Islet precursor cell (in vitro differentiated cells): Measurements from ENCODE around the gene CEP112.
A peak's percentile ranks its signal among the peaks of the same experiment; 100 is the strongest.

ENCODE experiments used
- DNase-seq: peaks from one replicate; pipeline ENCODE4 v3.0.0-alpha.2; 2018

CEP112 gene

GRCh38 chr17:66056148-66056547 lies 135.8 kb downstream of the CEP112 start:
- DNase-seq, result no peak

GRCh38 chr17:66054242-66054641 lies 137.7 kb downstream of the CEP112 start:
- DNase-seq, result no peak

DNA sequence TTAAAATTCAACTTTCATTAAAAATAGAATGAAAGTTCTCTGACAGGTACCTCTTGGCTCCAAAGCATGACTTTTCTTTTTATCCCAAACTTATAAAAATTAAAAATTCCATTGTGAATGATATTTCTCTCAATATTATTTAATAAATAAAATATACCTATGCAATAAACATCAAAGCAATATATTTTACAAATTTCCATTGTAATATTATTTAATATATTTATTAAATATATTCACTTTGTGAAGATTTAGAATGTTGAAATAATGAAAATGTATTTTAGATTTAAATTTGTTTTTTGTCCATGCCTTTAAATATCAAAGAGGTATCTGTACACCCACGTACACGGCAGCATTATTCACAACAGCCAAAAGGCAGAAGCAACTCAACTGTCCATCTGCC lies 147.8 kb downstream of the CEP112 start:
- no peak for DNase-seq

DNA sequence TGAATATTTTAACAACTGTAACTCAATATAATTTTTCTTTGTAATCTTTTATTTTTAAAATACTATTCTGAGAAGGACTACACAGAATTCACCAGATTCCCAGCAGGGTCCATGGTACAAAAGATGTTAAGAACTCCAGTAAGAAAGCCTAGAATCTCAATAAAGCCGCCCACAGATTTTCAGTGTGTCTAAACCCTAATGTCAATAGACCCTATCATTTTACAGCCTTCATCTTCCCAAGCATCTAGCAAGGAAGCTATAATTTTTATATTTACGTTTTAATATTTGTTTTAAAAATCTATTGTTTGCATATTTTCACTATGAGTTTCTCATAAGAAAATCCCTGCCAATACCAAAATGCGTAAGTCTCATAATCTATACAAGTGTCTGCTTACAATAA lies 148.5 kb downstream of the CEP112 start:
- DNase-seq, result no peak

GRCh38 chr17:66040402-66040801 lies 151.5 kb downstream of the CEP112 start:
- DNase-seq, result peak; percentile 61

DNA sequence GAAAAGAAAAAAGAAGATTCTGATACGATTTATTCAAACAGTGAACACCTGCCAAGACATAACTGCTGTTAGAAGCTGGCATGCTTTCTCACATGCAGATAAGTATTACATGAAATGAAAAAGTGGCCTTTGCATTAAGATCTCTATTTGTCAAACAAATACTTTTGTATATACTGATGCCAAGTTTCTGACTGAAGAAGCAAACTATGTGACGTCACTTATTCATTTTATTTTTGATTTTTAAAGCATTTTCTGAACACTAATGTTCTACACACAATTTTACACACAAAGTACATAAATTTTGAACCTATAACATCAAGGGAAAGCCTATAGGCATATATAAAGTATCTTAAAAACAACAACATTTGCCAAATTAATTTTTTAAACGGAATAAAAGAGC lies 153.8 kb downstream of the CEP112 start:
- no peak for DNase-seq

DNA sequence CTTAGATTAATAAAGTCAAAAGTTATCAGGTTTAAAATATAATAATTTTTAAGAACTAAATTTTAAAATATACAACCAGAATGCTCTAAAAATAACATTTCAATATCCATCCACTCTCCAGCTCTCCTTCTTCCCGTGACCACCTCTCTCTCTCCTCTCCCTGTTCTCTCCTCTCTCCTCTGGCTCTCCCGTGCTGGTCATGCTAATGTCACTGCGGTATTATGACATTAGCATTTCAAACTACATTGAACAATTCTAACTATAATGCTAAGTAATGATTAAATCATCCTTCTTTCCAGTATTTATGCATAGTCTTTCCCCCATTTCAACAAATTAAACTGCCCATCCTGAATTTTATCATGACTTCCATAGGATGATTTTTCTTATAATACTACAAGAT lies 154.7 kb downstream of the CEP112 start:
- no peak for DNase-seq

- no peak for DNase-seq
Measured at GRCh38 chr17:66032082-66032712, 159.7 kb downstream of the CEP112 start.

- DNase-seq, result no peak
Measured at GRCh38 chr17:66025551-66025950, 166.4 kb downstream of the CEP112 start.

DNA sequence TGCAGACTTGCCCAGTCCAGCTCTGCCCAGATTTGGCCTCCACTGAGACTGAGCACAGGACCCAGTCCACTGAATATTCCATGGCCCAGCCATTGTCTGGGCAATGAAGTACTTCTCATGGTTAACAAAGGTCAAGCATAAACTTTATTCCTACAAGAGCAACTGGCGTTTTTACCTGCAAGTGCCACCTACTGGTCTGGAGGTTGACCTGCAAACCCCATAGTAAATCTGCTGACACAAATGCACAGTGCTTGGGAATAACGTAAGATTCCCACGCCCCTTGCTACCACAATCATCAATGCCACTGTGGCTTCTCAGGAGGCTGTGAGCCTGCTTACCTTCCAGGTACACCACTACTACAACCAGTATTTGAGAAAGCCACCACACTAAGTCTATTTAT lies 170.2 kb downstream of the CEP112 start:
- no peak for DNase-seq

- no peak for DNase-seq
Measured at GRCh38 chr17:66018786-66019185, 173.1 kb downstream of the CEP112 start.

GRCh38 chr17:66016231-66016630 lies 175.7 kb downstream of the CEP112 start:
- no peak for DNase-seq

DNA sequence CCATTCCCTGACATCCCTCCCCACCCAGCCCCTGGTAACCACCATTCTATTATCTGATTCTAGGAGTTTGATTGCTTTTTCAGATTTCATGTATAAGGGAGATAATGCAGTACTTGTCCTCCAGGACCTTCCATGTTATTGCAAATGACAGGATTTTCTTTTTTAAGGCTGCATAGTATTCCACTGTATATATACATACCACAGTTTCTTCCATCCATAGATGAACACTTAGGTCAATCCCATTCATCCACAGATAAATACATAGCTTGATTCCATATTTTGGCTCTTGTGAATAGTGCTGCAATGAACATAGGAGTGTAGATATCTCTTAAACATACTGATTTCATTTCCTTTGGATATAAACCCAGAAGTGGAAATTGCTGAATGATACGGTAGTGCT lies 183.3 kb downstream of the CEP112 start:
- DNase-seq, result no peak

DNA sequence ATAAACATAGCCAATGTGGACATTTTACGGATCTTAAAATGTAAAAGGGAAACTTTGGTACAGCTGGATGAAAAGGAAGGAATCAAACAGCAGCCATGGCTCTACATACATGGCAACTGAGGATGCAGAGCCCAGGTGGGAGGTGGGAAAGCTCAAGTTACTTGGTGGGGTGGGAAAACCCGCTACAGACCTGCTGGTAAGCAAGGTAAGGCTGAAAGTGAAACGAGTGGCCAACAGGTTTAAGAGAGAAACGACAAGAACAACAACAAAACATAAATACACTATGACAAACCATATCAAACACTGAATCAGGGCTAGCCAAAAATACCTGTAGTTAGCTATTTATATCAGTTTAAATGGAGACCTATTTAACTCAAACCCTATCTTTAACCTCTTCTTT lies 185.3 kb downstream of the CEP112 start:
- no peak for DNase-seq

- DNase-seq, result no peak
Measured at GRCh38 chr17:66002812-66003211, 189.1 kb downstream of the CEP112 start.

- no peak for DNase-seq
Measured at GRCh38 chr17:66002063-66002585, 189.8 kb downstream of the CEP112 start.

GRCh38 chr17:66000216-66000615 lies 191.7 kb downstream of the CEP112 start:
- no peak for DNase-seq

GRCh38 chr17:65998675-65999074 lies 193.3 kb downstream of the CEP112 start:
- DNase-seq, result no peak

DNA sequence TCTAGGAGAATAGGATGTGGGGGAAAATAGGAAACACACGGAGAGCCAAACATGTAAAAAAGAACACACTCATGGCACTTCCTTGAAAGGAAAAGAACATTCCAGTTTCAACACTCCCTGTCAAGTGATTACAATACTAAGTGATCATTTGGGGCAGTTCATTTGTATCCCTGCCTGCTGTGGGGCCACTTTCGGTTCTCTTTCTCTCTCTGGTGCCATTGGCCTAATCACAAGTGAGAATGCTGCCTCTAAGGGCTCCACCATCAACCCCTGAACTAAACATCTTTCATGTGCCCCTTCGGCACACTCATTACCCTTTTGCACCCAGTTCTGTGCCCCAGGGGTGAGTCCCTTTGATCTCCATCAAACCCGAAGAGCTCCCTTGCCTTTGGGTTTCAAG lies 197.3 kb downstream of the CEP112 start:
- no peak for DNase-seq

DNA sequence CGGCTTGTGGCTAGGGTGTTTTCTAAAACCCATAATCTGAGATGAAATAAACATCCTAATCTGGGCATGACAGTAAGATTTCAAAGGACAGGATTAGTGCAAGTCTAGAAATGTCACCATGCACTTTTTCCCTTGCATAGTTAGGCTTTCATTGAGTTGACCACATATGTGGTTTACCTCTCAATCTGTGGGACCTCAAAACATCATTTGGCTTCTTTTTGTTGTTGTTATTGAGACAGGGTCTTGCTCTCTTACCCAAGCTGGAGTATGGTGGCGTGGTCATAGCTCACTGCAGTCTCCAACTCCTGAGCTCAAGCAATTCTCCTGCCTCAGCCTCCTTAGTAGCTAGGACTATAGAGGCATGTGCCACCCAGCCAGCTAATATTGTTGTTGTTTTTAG lies 197.8 kb downstream of the CEP112 start:
- no peak for DNase-seq

DNA sequence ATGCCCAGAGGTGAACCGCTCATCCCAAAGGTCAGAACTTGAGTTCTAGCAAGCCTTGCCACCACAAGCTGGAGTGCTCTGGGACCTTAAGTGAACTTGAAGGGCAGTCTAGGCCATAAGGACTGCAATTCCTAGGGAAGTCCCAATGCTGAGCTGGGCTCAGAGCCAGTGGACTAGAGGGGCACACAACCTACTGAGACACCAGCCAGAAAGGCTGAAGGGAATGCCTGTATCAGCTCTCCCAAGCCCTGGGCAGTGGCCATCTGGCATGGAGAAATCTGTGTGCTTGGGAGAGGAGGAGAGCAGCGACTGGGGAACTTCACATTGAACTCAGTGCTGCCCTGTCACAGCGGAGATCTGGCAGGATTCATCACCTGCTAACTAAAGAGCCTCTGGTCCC lies 201.3 kb downstream of the CEP112 start:
- no peak for DNase-seq

DNA sequence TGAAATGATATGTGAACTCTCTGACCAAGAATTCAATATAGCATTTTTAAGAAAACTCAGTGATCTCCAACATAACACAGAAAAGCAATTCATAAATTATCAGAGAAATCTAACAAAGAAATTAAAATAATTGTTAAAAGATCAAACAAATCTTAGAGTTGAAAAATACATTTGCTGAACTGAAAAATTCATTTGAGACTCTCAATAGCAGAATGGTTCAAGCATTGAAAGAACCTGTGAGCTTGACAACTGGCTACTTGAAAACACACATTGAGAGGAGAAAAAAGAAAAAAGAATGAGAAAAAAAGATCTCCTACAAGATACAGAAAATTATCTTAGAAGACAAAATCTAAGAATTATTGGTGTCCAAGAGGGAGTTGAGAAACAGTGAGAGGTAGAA lies 203.5 kb downstream of the CEP112 start:
- DNase-seq, result no peak

DNA sequence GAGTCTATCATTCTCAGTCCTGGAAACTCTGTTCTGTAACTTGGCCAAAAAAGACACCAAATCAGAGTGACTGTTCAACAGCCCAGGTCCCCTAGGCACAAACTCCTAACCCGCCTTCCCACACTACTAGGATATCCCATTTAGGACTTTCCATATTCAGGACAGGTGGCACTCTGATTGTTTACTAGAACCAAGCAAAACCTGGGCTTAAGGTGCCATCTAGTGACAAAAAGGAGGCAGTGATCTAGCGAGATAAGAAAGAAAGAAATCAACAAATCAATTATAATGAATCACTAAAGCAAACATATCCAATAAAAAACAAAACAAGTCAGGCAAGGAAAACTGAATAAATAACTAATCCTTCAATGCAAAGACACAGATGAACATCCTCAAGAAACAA lies 203.9 kb downstream of the CEP112 start:
- DNase-seq, result no peak

DNA sequence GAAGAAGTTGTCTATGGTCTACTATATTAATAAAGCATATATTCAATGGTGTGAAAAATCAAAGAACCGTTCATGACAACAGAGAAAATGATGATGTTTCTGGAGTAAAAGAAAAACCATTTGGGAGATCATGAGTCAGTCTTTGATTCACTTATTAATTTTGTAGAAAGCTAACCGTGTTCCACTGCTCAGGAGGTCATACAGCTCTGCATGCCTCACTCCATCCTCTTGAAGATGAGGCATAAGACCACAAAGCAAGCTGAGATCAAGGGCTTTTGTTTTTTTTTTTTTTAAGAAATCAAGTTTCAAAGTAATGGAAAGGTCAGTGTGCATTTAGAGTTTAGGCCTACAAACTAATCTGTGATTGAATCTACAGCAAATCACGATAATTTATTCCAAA lies 206.4 kb downstream of the CEP112 start:
- no peak for DNase-seq

DNA sequence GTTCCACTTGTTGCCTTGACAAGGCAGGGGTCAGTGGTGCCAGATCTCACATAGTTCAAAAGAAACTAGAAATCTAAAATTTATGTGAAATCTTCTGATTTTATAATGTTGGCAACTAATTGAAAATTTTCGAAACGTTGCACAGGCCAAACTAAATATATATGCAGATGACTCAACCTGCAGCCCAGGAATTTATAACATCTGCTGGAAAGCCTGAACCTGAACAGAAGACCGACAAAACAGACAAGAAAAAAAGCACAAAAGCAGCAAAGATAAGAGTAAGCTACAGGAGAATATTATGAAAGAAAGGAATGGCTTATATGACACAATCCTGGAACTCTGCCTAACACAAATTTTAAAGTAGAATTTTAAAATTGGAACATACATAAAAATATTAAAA lies 207.6 kb downstream of the CEP112 start:
- DNase-seq, result no peak

DNA sequence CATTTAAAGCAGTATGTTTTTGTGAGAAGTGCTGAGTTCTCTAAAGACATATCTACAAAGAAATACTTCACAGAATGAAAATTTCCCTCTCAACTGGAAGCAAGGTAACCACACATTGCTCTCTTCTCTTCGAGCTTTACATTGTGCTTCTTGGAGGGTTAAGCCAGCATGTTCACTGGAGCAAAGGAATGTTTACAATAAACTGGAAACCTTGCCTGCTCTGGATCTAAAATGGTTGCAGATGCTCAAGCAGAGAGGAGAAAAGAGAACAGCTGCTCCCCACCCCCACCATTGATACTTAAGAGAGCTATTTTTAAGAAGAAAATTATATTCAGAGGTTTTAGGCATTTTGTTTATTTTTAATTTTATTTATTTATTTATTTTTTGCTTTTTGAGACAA lies 213.1 kb downstream of the CEP112 start:
- no peak for DNase-seq
